Hepatocyte (in vitro differentiated cells): ENCODE results near the gene TAL1.

Source experiments
- EZH2 ChIP-seq: fragments of 200-600 bp; sonication (generic); IDR thresholded peaks from 2 replicates; pipeline ENCODE4 v1.6.1; 2016; ENCODE audit warnings: antibody characterized with exemption, mild to moderate bottlenecking, borderline replicate concordance
- TF ChIP-seq, protein P1 (sequence below): fragments of 200-600 bp; sonication (generic); IDR thresholded peaks from 2 replicates; pipeline ENCODE4 v1.5.1; 2016; ENCODE audit warnings: antibody characterized with exemption, mild to moderate bottlenecking; ENCODE audit not compliant: poor library complexity

DNA sequence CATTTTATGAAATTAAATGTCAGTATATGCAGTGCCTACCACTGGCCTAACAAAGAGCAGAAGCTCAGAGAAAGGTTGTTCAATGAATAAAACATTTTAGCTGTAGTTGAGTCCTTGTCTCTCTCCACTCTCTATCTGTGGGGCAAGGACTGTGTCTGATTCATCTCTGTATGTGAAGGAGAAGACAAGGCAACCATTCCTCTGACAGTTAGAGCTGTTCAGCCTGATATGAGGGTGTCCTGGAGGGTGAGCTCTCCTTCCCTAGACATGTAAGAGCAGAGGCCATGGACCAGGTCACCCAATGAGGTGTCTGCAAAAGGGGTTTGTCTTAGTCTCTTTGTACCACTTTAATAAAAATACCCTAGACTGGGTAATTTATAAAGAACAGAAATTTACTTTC is 37.7 kb downstream of the TAL1 start:
- TF ChIP-seq, protein P1, sequence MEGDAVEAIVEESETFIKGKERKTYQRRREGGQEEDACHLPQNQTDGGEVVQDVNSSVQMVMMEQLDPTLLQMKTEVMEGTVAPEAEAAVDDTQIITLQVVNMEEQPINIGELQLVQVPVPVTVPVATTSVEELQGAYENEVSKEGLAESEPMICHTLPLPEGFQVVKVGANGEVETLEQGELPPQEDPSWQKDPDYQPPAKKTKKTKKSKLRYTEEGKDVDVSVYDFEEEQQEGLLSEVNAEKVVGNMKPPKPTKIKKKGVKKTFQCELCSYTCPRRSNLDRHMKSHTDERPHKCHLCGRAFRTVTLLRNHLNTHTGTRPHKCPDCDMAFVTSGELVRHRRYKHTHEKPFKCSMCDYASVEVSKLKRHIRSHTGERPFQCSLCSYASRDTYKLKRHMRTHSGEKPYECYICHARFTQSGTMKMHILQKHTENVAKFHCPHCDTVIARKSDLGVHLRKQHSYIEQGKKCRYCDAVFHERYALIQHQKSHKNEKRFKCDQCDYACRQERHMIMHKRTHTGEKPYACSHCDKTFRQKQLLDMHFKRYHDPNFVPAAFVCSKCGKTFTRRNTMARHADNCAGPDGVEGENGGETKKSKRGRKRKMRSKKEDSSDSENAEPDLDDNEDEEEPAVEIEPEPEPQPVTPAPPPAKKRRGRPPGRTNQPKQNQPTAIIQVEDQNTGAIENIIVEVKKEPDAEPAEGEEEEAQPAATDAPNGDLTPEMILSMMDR: no peak
- no peak for TF ChIP-seq EZH2
